ENCODE results near the gene PTPRU.

GRCh38 chr1:29279406-29279805 lies 43.1 kb downstream of the PTPRU start:
- TF ChIP-seq CTCF (IDR thresholded peaks at IDR 0.05) (no peak), EP300 (IDR thresholded peaks at IDR 0.05) (no peak), POLR2A (IDR thresholded peaks at IDR 0.05) (no peak), POLR2AphosphoS5 (IDR thresholded peaks at IDR 0.05) (no peak)

All from suprapubic skin (tissue), 4 donors.